ENCODE results near the gene MRM2.

DNA sequence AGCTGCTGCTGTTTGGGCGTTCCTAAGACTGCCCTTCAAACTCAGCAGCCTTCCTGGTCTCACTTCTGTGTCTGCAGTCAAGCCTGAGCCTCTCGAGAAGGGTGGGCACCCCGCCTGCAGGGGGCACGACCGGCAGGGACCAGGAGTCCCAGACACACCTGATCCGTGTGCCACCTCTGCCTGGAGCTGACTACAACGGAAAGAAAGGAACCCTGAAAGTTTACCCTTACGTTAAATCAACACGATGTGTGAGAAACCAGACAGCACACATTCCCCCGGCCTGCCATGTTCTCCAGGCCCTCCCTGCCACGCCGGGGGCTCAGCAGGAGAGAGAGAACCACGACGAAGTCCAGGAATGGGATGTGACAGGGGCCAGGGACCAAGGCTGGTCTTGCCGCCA is 14.3 kb downstream of the MRM2 start:
- TF ChIP-seq, protein P1, sequence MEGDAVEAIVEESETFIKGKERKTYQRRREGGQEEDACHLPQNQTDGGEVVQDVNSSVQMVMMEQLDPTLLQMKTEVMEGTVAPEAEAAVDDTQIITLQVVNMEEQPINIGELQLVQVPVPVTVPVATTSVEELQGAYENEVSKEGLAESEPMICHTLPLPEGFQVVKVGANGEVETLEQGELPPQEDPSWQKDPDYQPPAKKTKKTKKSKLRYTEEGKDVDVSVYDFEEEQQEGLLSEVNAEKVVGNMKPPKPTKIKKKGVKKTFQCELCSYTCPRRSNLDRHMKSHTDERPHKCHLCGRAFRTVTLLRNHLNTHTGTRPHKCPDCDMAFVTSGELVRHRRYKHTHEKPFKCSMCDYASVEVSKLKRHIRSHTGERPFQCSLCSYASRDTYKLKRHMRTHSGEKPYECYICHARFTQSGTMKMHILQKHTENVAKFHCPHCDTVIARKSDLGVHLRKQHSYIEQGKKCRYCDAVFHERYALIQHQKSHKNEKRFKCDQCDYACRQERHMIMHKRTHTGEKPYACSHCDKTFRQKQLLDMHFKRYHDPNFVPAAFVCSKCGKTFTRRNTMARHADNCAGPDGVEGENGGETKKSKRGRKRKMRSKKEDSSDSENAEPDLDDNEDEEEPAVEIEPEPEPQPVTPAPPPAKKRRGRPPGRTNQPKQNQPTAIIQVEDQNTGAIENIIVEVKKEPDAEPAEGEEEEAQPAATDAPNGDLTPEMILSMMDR (IDR thresholded peaks at IDR 0.05): no peak
- no peak for TF ChIP-seq POLR2AphosphoS5 (IDR thresholded peaks at IDR 0.05)
- no peak for TF ChIP-seq POLR2A (IDR thresholded peaks at IDR 0.05)

Measured in upper lobe of left lung (tissue), 4 donors.